Skeletal muscle tissue (tissue), 4 donors: Measurements from ENCODE around the gene HNRNPA2B1. TPM values are rescaled to one million over a fixed set of nuclear protein-coding genes. Genes with fewer than 3 reads are reported as not detected.
"Not testable (repeated sequence)": the region's sequence is repeated elsewhere in the genome, so short reads cannot be mapped to it uniquely, and the experiment has no call there.

ENCODE experiments used
- H3K27ac ChIP-seq: one replicate; pipeline ENCODE4 v1.7.0; 2013; ENCODE audit warnings: mild to moderate bottlenecking, low read depth, low read length, inconsistent platforms
- H3K27me3 ChIP-seq, 3 donors: one replicate each; pipeline ENCODE4 v1.7.0; 2013; ENCODE audit warnings: low read length in 3 of 3; ENCODE audit not compliant: control insufficient read depth in 3 of 3, insufficient read depth in 3 of 3
- H3K36me3 ChIP-seq, 3 donors: one replicate each; pipeline ENCODE4 v1.7.0; 2013; ENCODE audit warnings: low read length in 3 of 3; ENCODE audit not compliant: control insufficient read depth in 3 of 3, insufficient read depth in 3 of 3
- H3K4me1 ChIP-seq, 3 donors: one replicate each; pipeline ENCODE4 v1.7.0; 2013; ENCODE audit warnings: low read length in 3 of 3, mild to moderate bottlenecking in 3 of 3; ENCODE audit not compliant: control insufficient read depth in 3 of 3, insufficient read depth in 3 of 3
- H3K4me3 ChIP-seq, 3 donors: one replicate each; pipeline ENCODE4 v1.7.0; 2013; ENCODE audit warnings: low read length in 3 of 3
- H3K9ac ChIP-seq, 3 donors: one replicate each; pipeline ENCODE4 v1.7.0; 2013; ENCODE audit warnings: low read length in 3 of 3, mild to moderate bottlenecking in 3 of 3, moderate library complexity in 2 of 3, low read depth in 1 of 3
- H3K9me3 ChIP-seq, 3 donors: one replicate each; pipeline ENCODE4 v1.7.0; 2013; ENCODE audit warnings: low read length in 3 of 3; ENCODE audit not compliant: control insufficient read depth in 3 of 3
- total RNA-seq: library from RNA; depleted of rRNA; stranded (reverse); fragments of >200 nt; gene quantifications from one replicate; pipeline ENCODE4 v1.2.3, GENCODE V29; 2014
- donor health status: Osteomylitis.

HNRNPA2B1 gene
- total RNA-seq, 1 donor from 2014 or later: 99.7 TPM

GRCh38 chr7:26167303-26167934, 33.1 kb downstream of the HNRNPA2B1 start:
- H3K9ac ChIP-seq: no peak overlapping the region
- H3K9me3 ChIP-seq: no peaks in the 10 kb centered on the region
- H3K27me3 ChIP-seq: no peaks in the 10 kb centered on the region
- no peak overlapping the region for H3K27ac ChIP-seq
- peaks cover 8 to 24% (median 13%) of the 10 kb centered on the region in 3 donors for H3K36me3 ChIP-seq
- H3K4me3 ChIP-seq: no peak overlapping the region
- H3K4me1 ChIP-seq: no peaks in the 10 kb centered on the region

- Histone ChIP-seq H3K27me3 (no peaks in the 10 kb centered on the region), H3K9ac (peak overlapping the region in 1 of 3 donors; percentile 29), H3K4me3 (no peak overlapping the region), H3K9me3 (no peaks in the 10 kb centered on the region), H3K4me1 (no peaks in the 10 kb centered on the region), H3K36me3 (peaks cover 8 to 24% (median 13%) of the 10 kb centered on the region in 3 donors), H3K27ac (no peak overlapping the region)
Measured at GRCh38 chr7:26166684-26167266, 33.8 kb downstream of the HNRNPA2B1 start.

GRCh38 chr7:26165950-26166683, 34.4 kb downstream of the HNRNPA2B1 start:
- no peak overlapping the region for H3K27ac ChIP-seq
- H3K4me1 ChIP-seq: no peaks in the 10 kb centered on the region
- H3K9me3 ChIP-seq: no peaks in the 10 kb centered on the region
- no peak overlapping the region for H3K4me3 ChIP-seq
- H3K27me3 ChIP-seq: no peaks in the 10 kb centered on the region
- H3K9ac ChIP-seq: no peak overlapping the region
- H3K36me3 ChIP-seq: peaks cover 8 to 24% (median 11%) of the 10 kb centered on the region in 3 donors

GRCh38 chr7:26163804-26164203, 36.7 kb downstream of the HNRNPA2B1 start:
- not testable (repeated sequence) for H3K27ac ChIP-seq, H3K9me3 ChIP-seq, H3K9ac ChIP-seq

GRCh38 chr7:26162431-26162830, 38.1 kb downstream of the HNRNPA2B1 start:
- H3K9ac ChIP-seq: no peak overlapping the region
- H3K4me1 ChIP-seq: no peaks in the 10 kb centered on the region
- H3K9me3 ChIP-seq: no peaks in the 10 kb centered on the region

More at GRCh38 chr7:26163804-26164203, 36.7 kb downstream of the HNRNPA2B1 start:
- not testable (repeated sequence) for H3K27me3 ChIP-seq, H3K36me3 ChIP-seq, H3K4me3 ChIP-seq, H3K4me1 ChIP-seq

GRCh38 chr7:26160896-26161295, 39.6 kb downstream of the HNRNPA2B1 start:
- no peaks in the 10 kb centered on the region for H3K9me3 ChIP-seq
- no peaks in the 10 kb centered on the region for H3K4me1 ChIP-seq
- no peaks in the 10 kb centered on the region for H3K36me3 ChIP-seq
- H3K4me3 ChIP-seq: no peak overlapping the region
- H3K27ac ChIP-seq: no peak overlapping the region
- H3K27me3 ChIP-seq: peaks cover 0 to 6% (median 1%) of the 10 kb centered on the region in 3 donors
- H3K9ac ChIP-seq: no peak overlapping the region

More at GRCh38 chr7:26162431-26162830, 38.1 kb downstream of the HNRNPA2B1 start:
- Histone ChIP-seq H3K36me3 (no peaks in the 10 kb centered on the region), H3K27ac (no peak overlapping the region), H3K4me3 (no peak overlapping the region), H3K27me3 (no peaks in the 10 kb centered on the region)

GRCh38 chr7:26159243-26159642, 41.3 kb downstream of the HNRNPA2B1 start:
- Histone ChIP-seq H3K9me3 (no peaks in the 10 kb centered on the region), H3K4me1 (peaks cover 0 to 3% (median 0%) of the 10 kb centered on the region in 3 donors), H3K4me3 (no peak overlapping the region), H3K36me3 (no peaks in the 10 kb centered on the region), H3K27ac (no peak overlapping the region), H3K27me3 (peaks cover 3 to 18% (median 13%) of the 10 kb centered on the region in 3 donors), H3K9ac (no peak overlapping the region)

- Histone ChIP-seq H3K4me1 (peaks cover 0 to 8% (median 5%) of the 10 kb centered on the region in 3 donors), H3K27me3 (peaks cover 15 to 33% (median 26%) of the 10 kb centered on the region in 3 donors), H3K9ac (no peak overlapping the region), H3K9me3 (no peaks in the 10 kb centered on the region), H3K27ac (no peak overlapping the region), H3K36me3 (no peaks in the 10 kb centered on the region), H3K4me3 (no peak overlapping the region)
Measured at GRCh38 chr7:26157520-26158105, 42.9 kb downstream of the HNRNPA2B1 start.

- no peak overlapping the region for H3K27ac ChIP-seq
- H3K4me1 ChIP-seq: peaks cover 0 to 8% (median 5%) of the 10 kb centered on the region in 3 donors
- peaks cover 24 to 42% (median 28%) of the 10 kb centered on the region in 3 donors for H3K27me3 ChIP-seq
- H3K36me3 ChIP-seq: no peaks in the 10 kb centered on the region
- H3K4me3 ChIP-seq: no peak overlapping the region
- no peaks in the 10 kb centered on the region for H3K9me3 ChIP-seq
- peak overlapping the region in 1 of 3 donors; percentile 54 for H3K9ac ChIP-seq
Measured at GRCh38 chr7:26156451-26157420, 43.8 kb downstream of the HNRNPA2B1 start.
